ENCODE results near the gene DAPK1.

The DAPK1 gene

GRCh38 chr9:87629104-87629503 is 131.4 kb downstream of the DAPK1 start:
- Histone ChIP-seq H3K9me3 (ENCODE audit: severe bottlenecking) (no peaks in the 10 kb centered on the region), H3K4me1 (ENCODE audit: insufficient read depth, poor library complexity, severe bottlenecking) (no peaks in the 10 kb centered on the region), H3K4me3 (ENCODE audit: severe bottlenecking) (no peak overlapping the region), H3K27ac (ENCODE audit: poor library complexity, severe bottlenecking) (no peak overlapping the region), H3K36me3 (ENCODE audit: low read depth) (no peaks in the 10 kb centered on the region), H3K27me3 (ENCODE audit: insufficient read depth, poor library complexity, severe bottlenecking) (no peaks in the 10 kb centered on the region)
- no peak for ATAC-seq (ENCODE audit: low read depth)
- DNase-seq (ENCODE audit: low spot score) = no peak
- no peak for TF ChIP-seq CTCF (IDR thresholded peaks at IDR 0.05; ENCODE audit: poor library complexity, severe bottlenecking)

- Histone ChIP-seq H3K36me3 (ENCODE audit: low read depth) (no peaks in the 10 kb centered on the region), H3K27ac (ENCODE audit: poor library complexity, severe bottlenecking) (no peak overlapping the region), H3K4me1 (ENCODE audit: insufficient read depth, poor library complexity, severe bottlenecking) (no peaks in the 10 kb centered on the region), H3K9me3 (ENCODE audit: severe bottlenecking) (no peaks in the 10 kb centered on the region), H3K4me3 (ENCODE audit: severe bottlenecking) (no peak overlapping the region), H3K27me3 (ENCODE audit: insufficient read depth, poor library complexity, severe bottlenecking) (no peaks in the 10 kb centered on the region)
- ATAC-seq (ENCODE audit: low read depth) (no peak), DNase-seq (ENCODE audit: low spot score) (no peak)
- TF ChIP-seq CTCF (IDR thresholded peaks at IDR 0.05; ENCODE audit: poor library complexity, severe bottlenecking) = peak; percentile 8
Observed at GRCh38 chr9:87630266-87630665, 132.6 kb downstream of the DAPK1 start.

- H3K9me3 ChIP-seq (ENCODE audit: severe bottlenecking) = no peaks in the 10 kb centered on the region
Observed at GRCh38 chr9:87630846-87631245, 133.2 kb downstream of the DAPK1 start.

GRCh38 chr9:87635656-87636501 is 138.2 kb downstream of the DAPK1 start:
- Histone ChIP-seq H3K4me1 (ENCODE audit: insufficient read depth, poor library complexity, severe bottlenecking) (no peaks in the 10 kb centered on the region), H3K27me3 (ENCODE audit: insufficient read depth, poor library complexity, severe bottlenecking) (no peaks in the 10 kb centered on the region), H3K27ac (ENCODE audit: poor library complexity, severe bottlenecking) (no peak overlapping the region), H3K36me3 (ENCODE audit: low read depth) (no peaks in the 10 kb centered on the region), H3K9me3 (ENCODE audit: severe bottlenecking) (no peaks in the 10 kb centered on the region), H3K4me3 (ENCODE audit: severe bottlenecking) (no peak overlapping the region)
- no peak for TF ChIP-seq CTCF (IDR thresholded peaks at IDR 0.05; ENCODE audit: poor library complexity, severe bottlenecking)
- no peak for DNase-seq (ENCODE audit: low spot score)
- ATAC-seq (ENCODE audit: low read depth) = no peak

More at GRCh38 chr9:87630846-87631245, 133.2 kb downstream of the DAPK1 start:
- Histone ChIP-seq H3K27ac (ENCODE audit: poor library complexity, severe bottlenecking) (no peak overlapping the region), H3K27me3 (ENCODE audit: insufficient read depth, poor library complexity, severe bottlenecking) (no peaks in the 10 kb centered on the region), H3K4me1 (ENCODE audit: insufficient read depth, poor library complexity, severe bottlenecking) (no peaks in the 10 kb centered on the region), H3K36me3 (ENCODE audit: low read depth) (no peaks in the 10 kb centered on the region), H3K4me3 (ENCODE audit: severe bottlenecking) (no peak overlapping the region)
- no peak for ATAC-seq (ENCODE audit: low read depth)
- DNase-seq (ENCODE audit: low spot score) = no peak
- no peak for TF ChIP-seq CTCF (IDR thresholded peaks at IDR 0.05; ENCODE audit: poor library complexity, severe bottlenecking)

GRCh38 chr9:87638292-87638691 is 140.6 kb downstream of the DAPK1 start:
- no peaks in the 10 kb centered on the region for H3K36me3 ChIP-seq (ENCODE audit: low read depth)
- H3K4me3 ChIP-seq (ENCODE audit: severe bottlenecking) = no peak overlapping the region
- no peaks in the 10 kb centered on the region for H3K4me1 ChIP-seq (ENCODE audit: insufficient read depth, poor library complexity, severe bottlenecking)
- ATAC-seq (ENCODE audit: low read depth) = no peak
- no peak overlapping the region for H3K27ac ChIP-seq (ENCODE audit: poor library complexity, severe bottlenecking)
- no peaks in the 10 kb centered on the region for H3K9me3 ChIP-seq (ENCODE audit: severe bottlenecking)
- H3K27me3 ChIP-seq (ENCODE audit: insufficient read depth, poor library complexity, severe bottlenecking) = no peaks in the 10 kb centered on the region
- no peak for TF ChIP-seq CTCF (IDR thresholded peaks at IDR 0.05; ENCODE audit: poor library complexity, severe bottlenecking)
- DNase-seq (ENCODE audit: low spot score) = no peak

All from RWPE2 (cell line).